ENCODE measurements around the gene ATG13.

GRCh38 chr11:46649180-46649738, 31.9 kb downstream of the ATG13 start:
- TF ChIP-seq CTCF (IDR thresholded peaks at IDR 0.05) (no peak), POLR2A (IDR thresholded peaks at IDR 0.05) (no peak)

All from right lobe of liver (tissue), 4 donors.